ENCODE measurements around the gene GSTT2.
A peak's percentile ranks its signal among the peaks of the same experiment; 100 is the strongest.
"Not testable (repeated sequence)": the region's sequence is repeated elsewhere in the genome, so short reads cannot be mapped to it uniquely, and the experiment has no call there.

GSTT2 gene

DNA sequence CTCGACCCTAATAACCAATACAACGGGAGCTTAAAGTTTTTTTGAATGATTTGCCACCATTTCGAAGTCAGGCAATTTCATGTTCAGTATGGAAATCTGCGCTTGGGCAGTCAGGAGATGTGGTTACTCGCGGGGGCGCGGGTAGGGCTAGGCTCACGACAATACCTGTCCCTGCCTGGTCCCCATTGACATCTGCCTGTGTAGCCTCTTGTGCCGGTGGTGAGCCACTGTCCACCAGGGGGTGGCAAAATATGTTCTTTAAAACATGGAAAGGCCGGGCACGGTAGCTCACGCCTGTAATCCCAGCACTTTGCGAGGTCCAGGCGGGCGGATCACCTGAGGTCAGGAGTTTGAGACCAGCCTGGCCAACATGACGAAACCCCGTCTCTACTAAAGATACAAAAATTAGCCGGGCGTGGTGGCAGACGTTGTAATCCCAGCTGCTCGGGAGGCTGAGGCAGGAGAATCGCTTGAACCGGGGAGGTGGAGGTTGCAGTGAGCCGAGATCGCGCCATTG lies 5.0 kb upstream of the GSTT2 start:
- not testable (repeated sequence) for DNase-seq

DNA sequence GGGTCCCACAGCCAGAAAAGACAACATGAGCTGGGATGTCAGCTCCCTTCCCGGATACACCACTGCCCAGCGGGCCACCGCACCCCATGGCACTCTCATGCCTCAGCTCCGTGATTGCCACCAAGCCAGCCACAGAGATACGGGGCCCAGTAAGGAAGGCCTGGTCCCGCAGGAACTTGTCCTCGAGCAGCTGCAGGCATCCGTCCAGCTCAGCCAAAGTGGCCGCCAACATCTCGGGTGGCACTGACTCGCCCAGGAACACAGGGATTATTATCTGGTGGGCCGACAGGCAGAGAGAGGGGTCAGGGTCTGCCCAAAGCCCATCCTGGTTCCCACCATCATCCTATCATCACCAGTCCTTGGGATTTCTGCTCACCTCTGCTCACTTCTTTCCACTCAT lies 2.6 kb upstream of the GSTT2 start:
- not testable (repeated sequence) for DNase-seq

DNA sequence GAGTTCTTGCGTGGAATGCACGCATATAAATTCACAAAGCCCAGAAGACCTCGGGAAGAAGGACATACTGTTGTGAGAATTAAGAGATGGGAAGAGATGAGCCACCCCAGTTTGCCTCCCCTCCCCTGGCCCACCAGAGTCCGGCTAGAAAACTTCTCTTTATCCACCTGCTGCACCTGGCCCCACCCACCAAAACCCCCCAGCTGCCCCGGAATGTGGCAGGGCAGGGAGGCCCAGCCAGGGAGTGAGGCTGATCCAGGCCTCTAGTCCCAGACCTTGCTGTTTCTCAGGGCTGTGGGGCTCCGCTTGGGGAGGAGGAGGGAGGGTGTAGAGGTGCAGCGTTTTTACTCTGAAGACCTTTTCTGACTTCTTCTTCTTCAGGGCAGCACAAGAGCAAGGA lies 633 bp downstream of the GSTT2 start:
- DNase-seq = not testable (repeated sequence)

DNA sequence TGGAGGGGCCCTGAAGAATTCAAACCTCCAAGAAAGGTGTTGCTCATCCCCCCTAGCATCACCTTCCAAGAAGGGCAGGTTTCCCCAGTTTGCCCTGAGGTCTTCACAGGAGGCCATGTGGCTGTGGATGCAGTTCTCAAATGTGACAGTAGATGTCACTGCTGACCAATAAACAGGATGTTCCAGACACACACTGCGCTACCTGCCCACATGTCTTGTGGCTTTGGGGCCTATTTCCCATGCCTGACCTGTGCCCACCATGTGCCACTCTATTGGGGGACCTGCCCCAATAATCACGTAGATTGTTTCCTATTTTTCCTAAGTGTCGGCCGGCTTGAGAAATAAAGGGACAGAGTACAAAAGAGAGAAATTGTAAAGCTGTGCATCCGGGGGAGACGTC lies 4.5 kb downstream of the GSTT2 start:
- DNase-seq = peak; percentile 11

DNA sequence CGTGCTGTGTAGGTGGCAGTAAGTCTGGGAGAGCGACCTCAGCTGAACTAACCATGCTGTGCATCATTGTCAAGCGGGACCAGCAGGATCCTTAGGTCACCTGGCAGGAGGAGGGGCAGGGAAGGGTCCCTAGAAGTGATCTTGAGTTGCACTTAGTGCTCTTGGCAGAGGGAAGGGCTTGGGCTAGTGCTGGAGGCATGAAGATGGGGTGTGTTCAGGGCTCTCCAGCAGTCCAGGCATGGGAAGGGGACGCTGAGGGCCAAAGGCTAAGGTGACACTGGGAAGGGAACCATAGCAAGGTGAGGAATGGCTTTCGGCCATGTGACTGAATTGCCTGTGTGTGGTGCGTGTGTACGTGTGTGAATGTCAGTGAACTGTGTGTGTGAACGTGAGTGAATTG lies 6.2 kb downstream of the GSTT2 start:
- DNase-seq = not testable (repeated sequence)

DNA sequence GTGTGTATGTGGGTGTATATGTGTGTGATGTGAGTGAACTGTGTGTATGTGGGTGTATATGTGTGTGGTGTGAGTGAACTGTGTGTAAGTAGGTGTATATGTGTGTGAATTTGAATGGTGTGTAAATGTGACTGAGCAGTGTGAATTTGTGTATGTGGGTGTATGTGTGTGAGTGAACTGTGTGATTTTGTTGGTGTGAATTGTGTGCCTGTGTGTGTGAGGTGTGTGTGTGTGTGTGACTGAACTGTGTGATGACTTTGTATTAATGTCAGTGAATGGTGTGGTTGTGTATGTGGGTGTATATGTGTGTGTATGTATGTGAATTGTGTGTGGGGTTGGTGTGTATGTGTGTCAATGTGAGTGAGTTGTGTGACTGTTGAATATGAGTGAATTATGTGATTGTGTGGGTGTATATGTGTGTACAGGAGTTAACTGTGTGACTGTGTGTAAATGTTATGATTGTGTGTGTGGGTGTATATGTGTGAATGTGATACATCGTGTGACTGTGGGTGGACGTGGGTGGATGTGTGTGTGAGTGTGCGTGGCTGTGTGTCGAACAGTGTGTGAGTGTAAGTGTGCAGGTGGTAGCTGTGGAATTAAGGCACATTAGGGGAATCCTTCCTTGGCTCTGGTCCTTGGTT lies 6.7 kb downstream of the GSTT2 start:
- DNase-seq = not testable (repeated sequence)

DNA sequence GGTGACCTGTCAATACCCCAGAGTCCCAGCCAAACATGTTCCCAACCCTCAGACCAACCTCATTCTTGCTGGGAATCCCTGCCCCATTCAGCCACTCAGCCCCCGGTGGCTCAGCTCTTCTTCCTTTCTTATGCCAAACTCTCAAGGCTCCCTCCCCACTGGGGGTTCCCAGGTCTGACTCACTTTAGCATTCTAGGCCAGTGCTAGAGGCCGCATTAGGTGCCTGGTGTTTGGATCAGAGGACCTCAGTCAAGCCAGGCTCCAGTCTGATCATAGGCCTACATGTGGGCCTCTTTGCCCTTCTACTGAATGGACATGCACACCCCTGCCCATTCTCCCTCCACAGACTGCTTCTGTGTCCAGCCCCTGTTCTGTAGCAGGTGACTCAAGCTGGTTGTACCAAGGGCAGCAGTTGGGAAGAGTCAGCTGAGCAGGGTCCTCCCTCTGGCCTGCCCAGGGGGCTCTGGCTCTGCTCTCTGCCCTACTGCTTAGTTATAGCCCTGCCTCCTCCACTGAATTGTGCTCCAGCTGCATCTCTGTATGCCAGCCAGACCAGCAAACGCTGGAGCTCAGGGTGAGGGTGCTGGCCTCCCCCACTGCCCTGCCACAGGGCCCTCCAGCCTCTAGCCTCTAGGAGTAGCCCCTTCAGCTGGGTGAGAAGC lies 9.8 kb downstream of the GSTT2 start:
- DNase-seq = not testable (repeated sequence)

DNA sequence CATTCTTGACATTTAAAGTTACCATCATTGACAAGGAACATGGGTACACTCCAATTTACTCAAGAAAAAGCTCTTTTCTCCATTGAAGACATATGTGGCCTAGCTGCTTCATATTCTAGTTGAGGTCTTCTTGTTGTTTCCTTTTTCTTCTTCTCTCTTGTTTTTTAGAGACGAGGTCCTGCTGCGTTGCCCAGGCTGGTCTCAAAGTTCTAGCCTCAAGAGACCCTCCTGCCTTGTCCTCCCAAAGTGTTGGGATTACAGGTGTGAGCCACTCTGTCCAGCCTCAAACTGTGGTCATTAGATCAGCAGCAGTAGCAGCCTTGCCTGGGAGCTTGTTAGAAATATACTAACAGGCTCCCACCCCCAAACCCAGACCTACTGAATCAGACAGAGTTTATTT lies 13.1 kb downstream of the GSTT2 start:
- DNase-seq = not testable (repeated sequence)

DNA sequence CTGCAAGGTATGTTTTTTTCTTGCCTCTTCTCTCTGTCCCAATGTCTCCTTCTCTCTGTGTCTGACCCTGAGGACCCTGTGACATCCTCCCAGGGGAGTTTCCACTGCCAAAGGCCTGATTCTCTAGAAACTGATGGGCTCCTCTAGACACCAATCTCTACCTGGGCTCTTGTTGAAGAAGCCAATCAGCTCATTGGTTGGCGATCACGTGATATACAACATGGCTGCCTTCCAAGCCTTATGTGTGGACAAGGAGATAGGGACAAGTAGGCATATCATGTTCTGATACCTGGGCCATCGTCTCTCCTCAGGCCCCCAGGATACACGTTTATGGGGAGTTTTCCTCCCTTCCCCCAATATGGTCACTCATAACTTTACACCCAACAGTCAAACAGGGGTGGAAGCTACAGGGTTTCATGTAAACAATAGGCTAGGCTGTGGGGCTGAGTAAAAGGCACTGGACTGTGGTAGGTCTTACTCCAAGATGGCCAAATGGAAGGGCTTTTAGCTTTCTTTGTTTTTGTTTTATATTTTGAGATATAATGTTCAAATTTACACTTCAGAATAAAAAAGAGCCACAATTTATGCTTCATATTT lies 13.7 kb downstream of the GSTT2 start:
- DNase-seq = not testable (repeated sequence)

DNA sequence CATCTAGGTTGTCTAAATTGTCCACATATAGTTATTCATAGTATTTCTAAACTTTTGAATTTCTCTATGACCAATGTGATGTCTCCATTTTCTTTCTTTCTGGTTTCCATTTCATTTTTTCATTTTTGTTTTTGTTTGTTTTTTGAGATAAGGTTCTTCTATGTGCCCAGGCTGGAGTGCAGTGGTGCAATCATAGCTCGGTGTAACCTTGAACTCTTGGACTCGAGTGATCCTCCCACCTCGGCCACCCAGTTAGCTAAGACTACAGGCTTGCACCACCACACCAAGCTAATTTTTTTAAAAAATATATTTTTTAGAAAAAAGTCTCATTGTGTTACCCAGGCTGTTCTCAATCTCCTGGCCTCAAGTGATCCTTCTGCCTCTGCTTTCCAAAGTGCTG lies 17.2 kb downstream of the GSTT2 start:
- no peak for DNase-seq

DNA sequence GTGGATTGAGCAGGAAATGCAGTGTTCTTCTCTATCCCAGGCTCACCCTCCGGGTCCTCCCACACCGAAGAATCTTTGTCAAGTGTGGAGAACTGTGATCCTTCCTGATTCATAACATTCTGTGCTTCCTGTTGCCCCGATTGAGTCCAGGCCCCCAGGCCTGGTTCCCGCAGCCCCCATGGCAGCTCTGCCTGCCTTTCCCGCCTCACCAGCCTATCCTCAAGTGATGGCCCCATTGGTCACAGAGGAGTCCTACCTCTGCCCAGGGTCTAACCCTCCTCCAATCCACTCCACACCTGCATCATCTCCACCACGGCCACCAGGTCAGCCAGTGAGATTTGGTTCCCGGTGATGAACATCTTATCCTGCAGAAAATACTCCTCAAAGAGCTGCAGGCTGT lies 19.8 kb downstream of the GSTT2 start:
- not testable (repeated sequence) for DNase-seq

DNA sequence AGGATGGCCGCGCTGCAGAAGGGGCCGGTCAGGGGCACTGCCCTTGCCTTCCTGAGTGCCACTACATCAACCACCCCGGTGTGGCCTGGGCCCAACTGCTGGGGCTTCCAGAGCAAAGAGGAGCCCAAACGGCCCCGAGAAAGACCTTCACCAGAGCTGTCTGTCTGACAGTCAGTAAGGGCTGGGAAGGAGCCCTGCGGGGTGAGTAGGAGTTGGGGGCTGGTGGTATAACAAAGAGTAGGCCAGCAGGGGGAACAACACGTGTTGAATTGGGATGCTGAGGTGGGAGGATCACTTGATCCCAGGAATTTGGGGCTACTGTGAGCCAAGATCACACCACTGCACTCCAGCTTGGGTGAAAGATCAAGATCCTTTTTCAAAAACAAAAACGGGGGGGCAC lies 21.4 kb downstream of the GSTT2 start:
- no peak for DNase-seq

DNA sequence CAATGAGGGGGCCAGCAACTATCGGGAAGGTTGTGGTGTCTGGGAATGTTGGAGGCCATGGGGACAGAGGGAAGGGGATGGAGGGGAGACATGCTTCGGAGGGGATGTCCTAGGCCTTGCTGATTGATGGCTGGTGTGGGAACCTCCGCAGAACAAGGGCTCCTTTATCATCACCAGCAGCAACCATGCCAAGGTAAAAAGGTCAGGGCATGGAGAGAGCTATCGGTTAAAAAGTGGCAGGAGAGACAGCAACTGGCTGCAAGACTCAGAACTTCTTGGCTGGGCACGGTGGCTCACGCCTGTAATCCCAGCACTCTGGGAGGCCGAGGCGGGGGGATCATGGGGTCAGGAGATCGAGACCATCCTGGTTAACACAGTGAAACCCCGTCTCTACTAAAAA lies 22.3 kb downstream of the GSTT2 start:
- DNase-seq = no peak

DNA sequence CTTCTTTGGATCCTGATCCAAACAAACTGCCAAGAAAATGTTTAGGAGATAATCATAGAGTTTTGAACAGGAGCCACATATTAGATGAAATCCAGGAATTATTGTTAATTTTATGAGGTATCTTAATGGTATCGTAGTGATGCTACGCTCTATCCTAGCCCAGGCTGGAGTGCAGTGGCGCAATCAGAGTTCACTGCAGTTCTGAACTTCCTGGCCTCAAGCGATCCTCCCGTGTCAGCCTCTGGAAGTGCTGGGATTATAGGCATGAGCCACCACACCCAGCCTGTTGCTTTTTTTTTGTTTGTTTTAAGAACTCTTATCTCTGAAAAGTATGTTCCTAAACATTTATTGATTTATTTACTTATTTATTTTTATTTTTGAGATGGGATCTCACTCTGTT lies 22.9 kb downstream of the GSTT2 start:
- DNase-seq = no peak

DNA sequence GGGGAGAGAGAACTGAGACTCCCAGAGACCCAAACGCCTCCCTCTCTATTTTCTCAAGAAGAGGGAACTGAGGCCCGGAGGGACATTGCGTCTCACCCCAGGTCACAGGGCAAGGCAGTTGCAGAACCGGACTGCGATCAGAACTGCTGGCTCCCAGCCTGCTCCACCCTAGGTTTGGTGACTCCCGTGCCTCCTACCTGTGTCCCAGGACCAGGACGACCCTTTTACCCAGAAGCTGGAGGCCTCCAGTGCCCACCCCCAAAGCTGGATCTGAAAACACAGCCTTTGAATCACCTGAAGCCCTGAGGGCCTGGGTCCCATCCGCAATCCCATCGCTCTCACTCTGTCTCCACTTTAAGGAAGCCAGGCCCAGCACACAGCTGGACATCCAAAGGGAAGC lies 24.0 kb downstream of the GSTT2 start:
- DNase-seq = no peak

DNA sequence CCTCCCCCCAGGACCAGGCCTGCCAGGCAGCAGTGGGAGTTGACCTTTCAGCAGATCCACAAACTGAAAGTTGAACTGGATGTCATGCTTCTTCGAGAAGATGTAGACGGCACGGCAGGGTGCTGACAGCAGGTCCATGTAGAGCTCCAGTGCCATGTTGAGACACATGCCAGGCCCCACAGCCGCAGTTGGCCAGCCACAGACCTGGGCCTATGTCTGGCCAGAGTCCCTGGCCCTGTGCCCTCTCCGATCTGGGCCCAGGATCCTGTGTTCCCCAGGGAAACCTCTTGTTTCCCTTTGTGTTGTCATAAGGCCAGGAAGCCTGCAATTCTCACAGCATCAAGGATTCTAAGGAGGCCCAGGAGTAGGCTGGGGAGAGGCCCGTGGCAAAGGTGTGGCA lies 25.3 kb downstream of the GSTT2 start, which contains the start of gene GSTT4:
Gene GSTT4 (minus strand): TSS at position 253 of the 400 bp plus-strand sequence. CDS start 97 bp downstream, at position 156.
- no peak for DNase-seq

DNA sequence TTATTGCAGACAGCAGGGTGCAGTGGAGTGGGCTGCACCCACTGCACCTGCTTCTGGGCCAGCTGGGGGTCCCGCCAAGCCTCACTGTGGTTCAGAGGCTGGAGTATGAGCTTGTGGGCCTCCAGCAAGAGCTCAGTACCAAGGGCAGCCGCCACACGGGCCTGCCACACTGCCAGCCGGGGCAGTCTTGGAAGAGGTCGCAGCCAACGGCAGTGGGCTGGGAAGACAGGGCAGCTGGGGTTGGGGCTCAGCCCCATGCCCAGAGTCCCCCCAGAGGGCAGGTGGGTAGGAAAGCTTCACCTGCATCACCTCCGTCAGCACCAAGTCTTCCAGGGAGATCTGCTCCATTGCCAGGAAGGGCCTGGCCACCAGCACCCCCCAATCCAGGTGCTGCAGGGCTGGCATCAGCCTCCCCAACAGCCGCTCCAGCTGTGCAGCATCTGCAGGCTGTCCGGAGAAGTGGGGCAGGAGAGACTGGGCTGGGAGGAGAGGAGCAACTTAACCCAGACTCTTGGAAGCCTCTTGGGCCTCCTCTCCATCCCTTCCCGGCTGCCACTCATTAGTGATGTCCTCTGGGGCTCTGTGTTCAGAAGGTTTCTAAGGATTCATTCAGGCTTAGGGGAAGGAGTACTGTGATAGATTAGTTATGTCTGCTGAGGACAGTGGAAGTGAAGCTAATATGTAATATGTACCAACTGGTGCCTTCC lies 26.4 kb downstream of the GSTT2 start:
- no peak for DNase-seq

DNA sequence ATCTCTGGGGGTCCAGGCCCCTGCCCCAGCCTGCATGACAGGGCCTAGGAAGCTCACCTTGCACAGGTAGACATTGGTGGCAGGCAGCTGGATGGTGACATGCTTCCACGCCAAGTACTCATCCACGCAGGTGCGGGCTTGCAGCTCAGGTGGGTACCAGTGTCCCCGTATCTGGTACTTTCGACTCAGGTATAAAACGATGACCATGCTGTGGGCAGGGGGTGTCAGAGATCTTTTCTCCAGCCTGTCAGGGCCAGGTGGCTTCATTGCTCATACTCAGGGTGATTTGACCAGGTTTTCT lies 26.9 kb downstream of the GSTT2 start:
- no peak for DNase-seq

DNA sequence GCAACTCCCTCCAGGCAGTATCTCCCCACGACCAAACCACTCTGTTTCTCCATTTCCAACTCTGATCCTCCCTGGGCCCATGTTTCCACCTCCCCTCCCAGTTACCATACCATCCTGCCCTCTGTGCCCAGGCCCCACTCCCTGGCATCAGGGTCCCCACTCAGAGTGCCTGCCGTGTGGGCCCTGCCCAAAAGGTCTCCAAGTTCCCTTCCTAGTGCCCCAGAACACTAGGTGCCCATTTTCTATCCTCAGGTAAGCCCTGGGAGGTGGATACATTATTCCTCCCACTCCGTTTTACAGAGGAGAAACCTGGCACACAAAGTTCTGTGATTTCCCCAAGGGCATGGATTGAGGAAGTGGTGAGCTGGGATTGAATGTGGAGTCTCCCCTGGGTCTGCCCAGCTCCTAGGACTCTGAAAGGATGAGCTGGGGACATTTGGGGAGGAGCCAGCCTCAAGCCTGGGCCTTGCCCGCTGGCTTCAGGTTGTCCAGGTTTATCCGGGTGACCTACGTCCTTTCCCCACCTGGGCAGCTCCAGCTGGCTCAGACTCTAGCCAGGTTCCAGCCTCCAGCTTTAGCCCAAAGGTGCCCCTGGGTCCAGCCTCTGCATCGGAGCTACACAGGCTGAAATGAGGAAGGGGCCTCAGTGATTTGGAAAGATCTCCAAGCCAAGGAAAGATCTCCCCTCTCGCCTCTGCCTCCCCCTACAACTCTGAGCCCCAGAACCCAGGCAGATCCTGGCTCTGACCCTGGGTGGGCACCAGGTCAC lies 27.5 kb downstream of the GSTT2 start:
- no peak for DNase-seq

DNA sequence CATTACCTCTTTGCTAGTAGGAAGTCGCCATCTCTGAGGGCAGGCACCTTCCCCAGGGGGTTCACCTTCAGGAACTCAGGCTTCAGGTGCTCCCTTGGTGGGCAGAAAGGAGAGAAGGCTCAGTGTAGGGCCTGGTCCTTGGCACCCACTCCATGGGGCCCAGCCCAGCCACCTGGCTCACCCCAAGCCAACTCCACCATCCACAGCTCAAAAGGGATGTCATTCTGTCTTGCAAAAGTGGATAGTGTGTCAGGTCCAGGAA lies 28.0 kb downstream of the GSTT2 start:
- DNase-seq = no peak

DNA sequence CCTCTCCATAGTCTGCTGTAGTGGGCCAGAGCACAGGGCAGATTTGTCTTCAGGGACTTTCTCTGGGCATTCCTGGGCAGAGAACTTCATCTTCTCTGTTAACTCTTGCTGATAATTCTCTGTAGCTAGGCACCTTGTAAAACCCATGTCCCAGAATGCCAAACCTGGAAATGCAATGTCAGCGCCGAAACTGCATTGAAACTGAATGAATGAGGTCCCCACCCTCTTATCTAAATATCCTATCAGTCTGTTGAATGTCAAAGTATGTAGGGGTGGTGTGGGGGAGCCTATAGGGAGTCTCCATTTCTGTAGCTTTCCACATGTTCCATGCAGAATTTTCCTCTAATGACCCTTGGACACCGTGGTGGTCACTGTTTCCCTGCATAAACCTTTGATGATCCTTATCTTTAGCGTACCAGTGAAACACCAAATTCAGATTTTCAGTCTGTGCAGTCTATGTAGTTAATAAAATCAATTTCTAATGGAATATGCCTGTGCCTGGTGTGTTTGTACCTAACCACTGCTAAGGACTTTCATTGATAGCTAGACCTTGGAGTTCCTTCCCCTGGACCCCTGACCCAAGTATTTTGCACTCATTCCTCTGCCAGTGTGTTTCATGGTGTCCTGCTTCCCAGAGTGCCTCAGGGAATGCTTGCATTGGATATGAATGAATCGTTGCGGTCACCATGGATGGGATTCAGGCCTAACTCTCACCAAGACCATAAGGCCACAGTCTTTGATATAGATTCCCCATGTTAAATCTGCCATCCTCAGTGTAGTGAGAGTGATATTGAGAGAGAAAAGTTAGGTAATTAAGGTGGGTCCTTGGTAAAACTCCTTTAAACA lies 28.7 kb downstream of the GSTT2 start:
- no peak for DNase-seq
